Astrocyte of the spinal cord (primary cell): ENCODE data around the gene CDC14A.

Source experiments
- DNase-seq: peaks from one replicate; pipeline ENCODE4 v3.0.0; 2011; ENCODE audit warnings: low read depth, low spot score
- H3K4me3 ChIP-seq: 2 replicates; pipeline ENCODE4 v1.5.1; 2011; ENCODE audit warnings: low read depth, mild to moderate bottlenecking, low read length, moderate library complexity
- CTCF ChIP-seq: IDR thresholded peaks from 2 replicates; pipeline ENCODE4 v1.5.1; 2012; ENCODE audit warnings: low read depth, mild to moderate bottlenecking, low read length, inconsistent platforms
- in situ Hi-C: cut with HindIII; loops from 2 replicates; pipeline ENCODE4 v1.10.0; 2017; ENCODE audit warnings: low sequenced_read_pairs

The CDC14A gene

GRCh38 chr1:100387657-100388350, 35.5 kb downstream of the CDC14A start:
- TF ChIP-seq CTCF: no peak
- no peak overlapping the region for H3K4me3 ChIP-seq
- peak; percentile 17 for DNase-seq
- in situ Hi-C loops: no loop called here

DNA sequence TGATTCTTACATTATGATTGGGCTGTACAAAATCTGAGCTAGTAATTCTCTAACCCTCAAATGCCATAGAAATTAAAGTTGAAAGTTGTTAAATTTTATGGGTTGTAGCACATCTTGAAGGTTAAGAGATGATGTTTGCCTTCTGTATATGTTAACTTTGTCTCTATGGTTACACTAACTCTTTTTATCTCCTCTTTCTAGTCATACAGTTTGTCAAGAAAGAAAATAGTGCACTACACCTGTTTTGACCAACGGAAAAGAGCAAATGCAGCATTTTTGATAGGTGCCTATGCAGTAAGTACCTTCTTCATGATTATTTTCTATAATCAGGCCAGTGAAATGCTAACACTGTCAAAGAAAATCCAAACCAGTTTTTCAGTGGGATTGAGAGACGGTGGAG, 38.2 kb downstream of the CDC14A start:
- no peak overlapping the region for H3K4me3 ChIP-seq
- no peak for DNase-seq
- TF ChIP-seq CTCF: no peak
- in situ Hi-C loops: no loop called here

DNA sequence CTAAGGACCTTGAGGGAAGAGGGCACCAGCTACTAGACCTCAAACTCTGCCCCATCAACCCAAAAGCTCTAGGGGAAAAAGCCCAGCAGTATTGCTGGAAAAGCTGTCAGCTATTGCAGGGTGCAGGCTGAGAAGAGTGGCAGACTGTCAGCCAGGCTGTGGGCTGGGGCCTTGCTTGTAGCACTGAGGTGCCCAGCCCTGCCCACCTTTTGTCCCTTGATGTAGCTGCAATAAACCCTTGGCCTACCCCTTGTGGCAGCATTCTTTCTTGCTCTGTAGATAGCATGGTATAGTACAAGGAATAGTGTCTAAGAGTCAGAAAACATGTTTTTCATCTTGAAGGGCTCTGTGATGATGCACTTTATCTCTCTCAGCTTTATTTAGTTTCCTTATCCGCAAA, 39.4 kb downstream of the CDC14A start:
- H3K4me3 ChIP-seq: no peak overlapping the region
- TF ChIP-seq CTCF: no peak
- in situ Hi-C loops: no loop called here
- DNase-seq: no peak

DNA sequence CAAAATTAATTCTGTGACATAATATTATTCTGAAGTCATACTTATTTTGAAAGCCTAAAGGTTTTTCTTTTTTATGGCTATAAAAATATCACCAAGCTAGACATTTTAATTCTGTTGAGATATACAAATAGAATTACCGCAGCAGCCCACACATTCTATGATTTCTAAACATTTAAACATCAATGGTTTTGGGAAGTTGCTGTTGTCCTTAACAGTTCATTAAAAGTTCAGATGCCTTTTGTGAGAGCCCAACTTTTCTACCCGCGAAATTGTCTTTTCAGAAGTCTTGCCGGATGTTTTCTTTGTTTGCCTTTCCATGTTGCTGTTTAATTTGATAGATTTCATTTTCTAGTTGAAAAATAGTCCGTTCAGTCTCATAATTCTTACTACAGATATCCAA, 40.5 kb downstream of the CDC14A start:
- no peak overlapping the region for H3K4me3 ChIP-seq
- TF ChIP-seq CTCF: no peak
- DNase-seq: no peak
- in situ Hi-C loops: no loop called here

DNA sequence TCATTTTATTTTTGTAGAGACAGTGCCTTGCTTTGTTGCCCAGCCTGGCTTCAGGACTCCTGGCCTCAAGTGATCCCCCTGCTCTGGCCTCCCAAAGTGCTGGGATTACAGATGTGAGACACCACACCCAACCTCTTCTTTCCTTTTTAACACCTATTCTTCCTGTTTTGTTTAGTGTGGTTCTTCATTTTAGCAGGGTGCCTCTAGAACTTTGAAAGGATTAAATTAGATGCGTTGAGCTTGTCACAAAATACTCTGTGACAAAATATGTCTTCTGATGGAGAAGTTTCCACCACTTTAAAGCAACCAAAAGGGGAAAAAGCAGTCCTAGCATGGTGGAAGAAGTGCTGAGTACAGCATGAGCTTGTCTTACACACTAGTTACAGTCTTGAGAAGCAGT, 42.0 kb downstream of the CDC14A start:
- DNase-seq: no peak
- no peak for TF ChIP-seq CTCF
- in situ Hi-C loops: no loop called here
- H3K4me3 ChIP-seq: no peak overlapping the region

DNA sequence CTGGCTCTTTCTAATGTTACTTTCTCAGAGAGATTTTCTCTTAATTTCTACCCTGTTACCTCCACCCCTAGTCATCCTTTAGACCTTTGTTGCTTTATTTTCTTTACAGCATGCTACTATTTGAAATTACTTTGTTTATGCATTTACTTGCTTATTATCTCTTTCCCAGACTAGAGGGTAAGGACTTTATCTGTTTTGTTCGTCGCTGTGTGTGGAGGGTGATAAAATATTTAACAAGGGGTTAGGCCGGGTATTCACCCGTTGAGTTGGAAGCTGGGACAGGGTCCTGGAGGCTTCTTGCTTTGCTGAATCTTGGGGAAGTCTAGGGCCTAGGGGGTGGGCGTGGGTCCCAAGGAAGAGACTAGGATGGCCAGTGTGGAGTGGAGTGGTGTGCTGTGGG, 43.6 kb downstream of the CDC14A start:
- TF ChIP-seq CTCF: no peak
- DNase-seq: no peak
- H3K4me3 ChIP-seq: no peak overlapping the region
- in situ Hi-C loops: no loop called here
